SU-DHL-6 (cell line): ENCODE data around the gene ARHGAP26.

Experiments used
- H2AFZ ChIP-seq: fragments of 200-600 bp; sonication (generic); 2 replicates; pipeline ENCODE4 v1.6.1; 2014; ENCODE audit warnings: low read depth, mild to moderate bottlenecking, moderate library complexity, mixed read lengths, antibody characterized with exemption, low read length; ENCODE audit not compliant: severe bottlenecking
- H3F3A ChIP-seq: fragments of 200-600 bp; shearing (Covaris generic); 2 replicates; pipeline ENCODE4 v1.6.0; 2016; ENCODE audit warnings: antibody characterized with exemption, mild to moderate bottlenecking; ENCODE audit not compliant: insufficient read depth
- H3K27ac ChIP-seq: fragments of 200-600 bp; sonication (generic); 2 replicates; pipeline ENCODE4 v1.5.1; 2016; ENCODE audit warnings: low read depth, mild to moderate bottlenecking, low read length, moderate library complexity, mixed read lengths
- H3K27me3 ChIP-seq: fragments of 200-600 bp; sonication (generic), shearing (Covaris generic); 2 replicates; pipeline ENCODE4 v1.6.0; 2014; ENCODE audit warnings: mild to moderate bottlenecking, low read length
- H3K36me3 ChIP-seq: fragments of 200-600 bp; sonication (generic); 2 replicates; pipeline ENCODE4 v1.6.1; 2014; ENCODE audit warnings: mild to moderate bottlenecking, low read length, mixed read lengths
- H3K4me2 ChIP-seq: fragments of 300-600, 200-600 bp; shearing (Covaris generic), sonication (generic); 2 replicates; pipeline ENCODE4 v1.6.0; 2014; ENCODE audit warnings: low read length, low read depth, mild to moderate bottlenecking; ENCODE audit not compliant: poor library complexity, severe bottlenecking
- H3K4me3 ChIP-seq: fragments of 200-600 bp; sonication (generic); 2 replicates; pipeline ENCODE4 v1.5.1; 2014; ENCODE audit warnings: antibody characterized with exemption, low read length, mild to moderate bottlenecking, mixed read lengths; ENCODE audit not compliant: insufficient read depth, poor library complexity, severe bottlenecking
- H3K79me2 ChIP-seq: fragments of 200-600 bp; sonication (generic); 2 replicates; pipeline ENCODE4 v1.6.1; 2014; ENCODE audit warnings: mild to moderate bottlenecking, low read length, moderate library complexity; ENCODE audit not compliant: insufficient read depth
- H3K9ac ChIP-seq: fragments of 200-600 bp; sonication (generic); 2 replicates; pipeline ENCODE4 v1.7.0; 2014; ENCODE audit warnings: mild to moderate bottlenecking, low read length
- H3K9me2 ChIP-seq: fragments of 200-600 bp; sonication (generic); replicated peaks from 2 replicates; pipeline ENCODE4 v1.6.1; 2014; ENCODE audit warnings: low read length; ENCODE audit not compliant: insufficient read depth
- H3K9me3 ChIP-seq: fragments of 200-600 bp; sonication (generic); 2 replicates; pipeline ENCODE4 v1.6.1; 2014; ENCODE audit warnings: low read length, mixed read lengths; ENCODE audit not compliant: insufficient read depth
- H4K20me1 ChIP-seq: fragments of 200-600 bp; sonication (generic); 2 replicates; pipeline ENCODE4 v1.6.1; 2014; ENCODE audit warnings: low read depth, mild to moderate bottlenecking, antibody characterized with exemption, low read length, moderate library complexity, mixed read lengths
- EZH2phosphoT487 ChIP-seq: fragments of 200-600 bp; sonication (generic), shearing (Covaris generic); conservative IDR thresholded peaks from 2 replicates; pipeline ENCODE4 v1.6.1; 2018; ENCODE audit warnings: mild to moderate bottlenecking, antibody characterized with exemption, low read length, moderate library complexity, mixed read lengths
- TF ChIP-seq, protein P1 (sequence below): fragments of 200-600 bp; sonication (generic); IDR thresholded peaks from one replicate; pipeline ENCODE4 v1.5.1; 2017; ENCODE audit warnings: antibody characterized with exemption, mild to moderate bottlenecking, low read length, moderate library complexity; ENCODE audit not compliant: insufficient read depth, poor library complexity, severe bottlenecking

The ARHGAP26 gene

DNA sequence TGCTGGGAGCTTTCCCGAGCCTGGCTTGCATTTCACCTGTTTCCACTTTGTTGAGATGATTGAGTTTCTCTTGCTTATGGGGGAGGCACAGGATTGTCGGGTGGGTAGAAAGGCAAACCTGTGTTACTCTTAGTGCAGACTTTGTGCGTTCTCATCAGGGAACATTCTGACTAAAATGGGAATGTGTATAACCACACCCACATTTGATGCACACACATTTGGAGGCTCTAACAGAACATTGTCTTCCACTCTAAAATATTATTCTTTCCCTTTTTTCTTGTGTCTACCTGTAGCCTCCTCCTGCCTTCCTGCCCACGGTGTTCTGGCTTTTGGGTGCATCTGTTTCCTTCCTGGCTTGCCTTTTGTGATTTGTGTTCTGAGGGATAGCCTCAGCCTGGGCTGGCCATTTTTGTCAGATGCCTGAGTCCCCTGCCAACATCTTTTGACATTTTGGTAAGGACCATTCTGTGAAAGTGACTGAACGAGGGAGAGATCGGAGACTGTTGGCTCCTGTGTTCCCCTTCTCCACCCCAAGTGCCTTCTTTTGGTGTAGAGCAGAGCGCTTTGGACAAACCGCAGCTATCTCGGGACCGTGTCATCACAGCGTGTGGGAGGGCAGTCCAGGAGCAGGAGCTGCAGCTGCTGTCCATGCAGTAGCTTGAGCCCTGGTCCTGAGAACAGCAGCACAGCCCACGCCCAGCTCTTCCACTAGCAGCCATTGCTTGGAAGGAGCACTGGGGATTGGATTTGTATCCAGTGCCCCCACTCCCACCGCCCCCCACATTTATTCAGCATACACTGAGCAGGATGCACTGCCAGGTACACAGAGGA is 101.4 kb downstream of the ARHGAP26 start:
- no peaks in the 10 kb centered on the region for H3K79me2 ChIP-seq
- no peak overlapping the region for H3K9ac ChIP-seq
- no peaks in the 10 kb centered on the region for H3K27me3 ChIP-seq
- H3K4me3 ChIP-seq = no peak overlapping the region
- H3K36me3 ChIP-seq = no peaks in the 10 kb centered on the region
- no peak overlapping the region for H3K4me2 ChIP-seq
- no peak overlapping the region for H3K27ac ChIP-seq
- H3K9me3 ChIP-seq = no peaks in the 10 kb centered on the region
- H3K9me2 ChIP-seq = no peaks in the 10 kb centered on the region
- H4K20me1 ChIP-seq = no peaks in the 10 kb centered on the region
- no peak overlapping the region for H2AFZ ChIP-seq
- no peaks in the 10 kb centered on the region for H3F3A ChIP-seq
- no peak for TF ChIP-seq EZH2phosphoT487
- TF ChIP-seq, protein P1, sequence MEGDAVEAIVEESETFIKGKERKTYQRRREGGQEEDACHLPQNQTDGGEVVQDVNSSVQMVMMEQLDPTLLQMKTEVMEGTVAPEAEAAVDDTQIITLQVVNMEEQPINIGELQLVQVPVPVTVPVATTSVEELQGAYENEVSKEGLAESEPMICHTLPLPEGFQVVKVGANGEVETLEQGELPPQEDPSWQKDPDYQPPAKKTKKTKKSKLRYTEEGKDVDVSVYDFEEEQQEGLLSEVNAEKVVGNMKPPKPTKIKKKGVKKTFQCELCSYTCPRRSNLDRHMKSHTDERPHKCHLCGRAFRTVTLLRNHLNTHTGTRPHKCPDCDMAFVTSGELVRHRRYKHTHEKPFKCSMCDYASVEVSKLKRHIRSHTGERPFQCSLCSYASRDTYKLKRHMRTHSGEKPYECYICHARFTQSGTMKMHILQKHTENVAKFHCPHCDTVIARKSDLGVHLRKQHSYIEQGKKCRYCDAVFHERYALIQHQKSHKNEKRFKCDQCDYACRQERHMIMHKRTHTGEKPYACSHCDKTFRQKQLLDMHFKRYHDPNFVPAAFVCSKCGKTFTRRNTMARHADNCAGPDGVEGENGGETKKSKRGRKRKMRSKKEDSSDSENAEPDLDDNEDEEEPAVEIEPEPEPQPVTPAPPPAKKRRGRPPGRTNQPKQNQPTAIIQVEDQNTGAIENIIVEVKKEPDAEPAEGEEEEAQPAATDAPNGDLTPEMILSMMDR = no peak

GRCh38 chr5:142872217-142872616 is 102.0 kb downstream of the ARHGAP26 start:
- TF ChIP-seq, protein P1 = no peak
- no peak for TF ChIP-seq EZH2phosphoT487
- no peaks in the 10 kb centered on the region for H4K20me1 ChIP-seq
- H3K27ac ChIP-seq = no peak overlapping the region
- no peak overlapping the region for H3K4me2 ChIP-seq
- no peaks in the 10 kb centered on the region for H3K36me3 ChIP-seq
- no peak overlapping the region for H2AFZ ChIP-seq
- H3K79me2 ChIP-seq = no peaks in the 10 kb centered on the region
- no peaks in the 10 kb centered on the region for H3F3A ChIP-seq
- H3K4me3 ChIP-seq = no peak overlapping the region
- no peak overlapping the region for H3K9ac ChIP-seq
- H3K27me3 ChIP-seq = no peaks in the 10 kb centered on the region
- no peaks in the 10 kb centered on the region for H3K9me2 ChIP-seq
- H3K9me3 ChIP-seq = no peaks in the 10 kb centered on the region

GRCh38 chr5:142872795-142873194 is 102.6 kb downstream of the ARHGAP26 start:
- no peak overlapping the region for H3K4me3 ChIP-seq
- no peaks in the 10 kb centered on the region for H3K36me3 ChIP-seq
- no peak overlapping the region for H3K27ac ChIP-seq
- H2AFZ ChIP-seq = no peak overlapping the region
- no peak for TF ChIP-seq EZH2phosphoT487
- no peak overlapping the region for H3K4me2 ChIP-seq
- no peaks in the 10 kb centered on the region for H3K27me3 ChIP-seq
- H3K9me2 ChIP-seq = no peaks in the 10 kb centered on the region
- no peaks in the 10 kb centered on the region for H4K20me1 ChIP-seq
- H3K79me2 ChIP-seq = no peaks in the 10 kb centered on the region
- no peaks in the 10 kb centered on the region for H3K9me3 ChIP-seq
- H3K9ac ChIP-seq = no peak overlapping the region
- H3F3A ChIP-seq = no peaks in the 10 kb centered on the region

- no peaks in the 10 kb centered on the region for H3K9me3 ChIP-seq
- no peak overlapping the region for H3K9ac ChIP-seq
- H3F3A ChIP-seq = no peaks in the 10 kb centered on the region
- no peak overlapping the region for H2AFZ ChIP-seq
- no peaks in the 10 kb centered on the region for H4K20me1 ChIP-seq
- H3K79me2 ChIP-seq = no peaks in the 10 kb centered on the region
- no peaks in the 10 kb centered on the region for H3K27me3 ChIP-seq
- no peak overlapping the region for H3K4me3 ChIP-seq
- no peaks in the 10 kb centered on the region for H3K9me2 ChIP-seq
- TF ChIP-seq EZH2phosphoT487 = no peak
- TF ChIP-seq, protein P1 = no peak
- H3K4me2 ChIP-seq = no peak overlapping the region
- no peak overlapping the region for H3K27ac ChIP-seq
- no peaks in the 10 kb centered on the region for H3K36me3 ChIP-seq
These were observed 103.7 kb downstream of the ARHGAP26 start for GRCh38 chr5:142873831-142874230.
